ENCODE measurements around the gene RRP9.
A peak's percentile ranks its signal among the peaks of the same experiment; 100 is the strongest.

Gene RRP9

DNA sequence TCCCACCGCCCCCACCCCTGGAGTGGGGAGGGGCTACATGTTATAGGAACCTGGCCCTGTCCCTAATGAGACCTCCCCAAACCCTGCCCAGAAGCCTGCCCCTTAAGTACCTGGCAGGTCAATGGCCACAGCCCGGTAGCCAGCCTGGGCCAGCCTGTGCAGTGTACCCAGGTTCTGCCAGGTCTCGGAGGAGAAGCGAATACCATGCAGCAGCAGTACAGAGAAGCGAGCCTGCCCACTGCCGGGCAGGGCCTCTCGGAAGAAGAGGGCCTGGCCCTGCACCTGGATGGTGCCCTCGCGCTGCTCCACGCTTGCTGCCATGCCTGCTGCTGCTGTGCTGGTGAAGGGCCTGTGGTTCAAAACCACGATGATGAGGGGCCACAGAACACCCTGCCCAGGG is 29.6 kb upstream of the RRP9 start:
- DNase-seq (ENCODE audit: low spot score), result no peak

DNA sequence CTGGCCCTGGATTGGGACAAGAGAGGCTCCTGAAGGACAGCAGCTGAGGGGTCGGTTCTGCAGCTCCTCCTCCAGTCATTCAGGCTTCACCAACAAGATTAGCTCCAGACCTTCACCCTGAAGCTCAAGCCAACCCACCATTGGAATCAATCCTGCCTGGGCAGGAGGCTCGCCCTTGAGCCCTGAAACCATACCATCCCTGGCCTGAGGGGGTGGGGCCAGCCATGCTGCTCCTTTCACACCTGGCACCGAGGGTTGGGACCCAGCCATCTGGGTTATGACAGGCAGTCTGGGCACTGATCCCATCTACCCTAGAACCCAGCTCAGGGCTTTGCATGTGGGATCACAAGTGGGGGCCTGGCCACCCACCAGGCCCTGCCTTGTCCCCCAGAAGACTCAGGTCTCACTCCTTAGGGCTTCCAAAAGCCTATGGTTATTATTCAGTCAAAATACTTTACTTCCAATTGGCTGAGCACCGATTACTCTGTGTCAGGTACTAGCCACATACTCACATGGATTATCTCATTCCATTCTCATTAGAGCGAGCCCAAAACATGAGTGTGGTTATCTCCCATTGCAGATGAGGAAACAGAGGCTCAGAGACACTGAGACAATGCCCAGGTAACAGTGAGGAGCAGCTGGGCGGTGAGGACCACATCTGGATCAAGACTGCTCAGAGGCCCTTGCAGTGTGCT is 29.0 kb upstream of the RRP9 start:
- DNase-seq (ENCODE audit: low spot score), result peak; percentile 52

DNA sequence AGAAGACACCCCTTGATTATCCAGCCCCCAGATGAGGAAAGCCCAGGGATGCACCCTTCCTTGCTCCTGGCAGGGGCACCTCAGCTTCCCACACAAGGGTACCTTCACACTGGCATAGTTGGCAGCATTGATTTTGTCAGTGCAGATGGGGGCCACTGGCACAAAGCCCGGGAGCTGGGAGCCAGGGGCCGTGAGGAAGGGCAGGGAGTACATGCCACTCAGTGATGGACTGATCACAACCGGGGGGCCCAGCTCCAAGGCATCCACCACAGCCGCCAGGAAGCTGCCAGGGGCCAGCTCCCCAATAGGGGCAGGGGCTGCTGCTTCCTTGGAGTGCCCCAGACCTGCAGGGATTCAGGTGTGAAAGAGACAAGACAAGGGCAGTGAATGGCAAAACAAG is 28.1 kb upstream of the RRP9 start:
- DNase-seq (ENCODE audit: low spot score), result no peak

DNA sequence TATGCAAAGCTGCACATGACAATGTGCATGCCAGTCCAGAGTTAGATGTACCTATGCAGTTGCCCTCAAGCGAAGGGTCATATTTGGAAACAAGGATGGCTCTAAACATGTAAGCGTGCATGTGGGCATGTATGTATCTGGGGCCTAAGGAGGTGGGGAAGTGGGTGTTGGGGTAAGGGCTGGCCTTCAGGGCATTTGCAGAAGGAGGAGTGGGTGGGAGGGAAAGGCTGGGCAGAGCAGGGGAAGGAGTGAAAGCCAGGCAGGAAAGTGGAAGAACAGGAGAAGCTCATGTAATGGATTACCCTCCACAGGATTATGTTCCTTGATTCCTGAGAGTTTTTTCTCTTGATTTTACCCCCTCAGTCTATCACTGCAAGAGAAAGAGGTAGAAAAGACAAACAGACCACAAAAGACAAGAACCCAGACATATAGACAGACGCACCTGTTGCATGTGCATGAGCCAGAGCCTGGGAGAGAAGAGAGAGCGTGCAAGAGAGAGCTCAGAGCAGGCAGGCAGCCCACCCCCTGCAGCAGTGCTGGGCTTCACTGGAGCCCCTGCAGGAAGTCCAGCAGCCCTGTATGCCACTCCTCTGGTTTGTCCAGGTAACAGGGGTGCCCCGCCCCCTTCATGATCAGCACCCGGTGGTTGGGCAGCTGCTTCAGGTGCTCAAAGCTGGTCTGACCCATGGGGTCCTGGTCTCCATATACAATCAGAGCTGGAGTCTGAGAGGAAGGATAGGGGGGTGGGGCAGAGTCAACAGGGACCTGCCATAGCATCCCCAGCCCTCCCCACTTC is 27.4 kb upstream of the RRP9 start:
- DNase-seq (ENCODE audit: low spot score), result no peak

DNA sequence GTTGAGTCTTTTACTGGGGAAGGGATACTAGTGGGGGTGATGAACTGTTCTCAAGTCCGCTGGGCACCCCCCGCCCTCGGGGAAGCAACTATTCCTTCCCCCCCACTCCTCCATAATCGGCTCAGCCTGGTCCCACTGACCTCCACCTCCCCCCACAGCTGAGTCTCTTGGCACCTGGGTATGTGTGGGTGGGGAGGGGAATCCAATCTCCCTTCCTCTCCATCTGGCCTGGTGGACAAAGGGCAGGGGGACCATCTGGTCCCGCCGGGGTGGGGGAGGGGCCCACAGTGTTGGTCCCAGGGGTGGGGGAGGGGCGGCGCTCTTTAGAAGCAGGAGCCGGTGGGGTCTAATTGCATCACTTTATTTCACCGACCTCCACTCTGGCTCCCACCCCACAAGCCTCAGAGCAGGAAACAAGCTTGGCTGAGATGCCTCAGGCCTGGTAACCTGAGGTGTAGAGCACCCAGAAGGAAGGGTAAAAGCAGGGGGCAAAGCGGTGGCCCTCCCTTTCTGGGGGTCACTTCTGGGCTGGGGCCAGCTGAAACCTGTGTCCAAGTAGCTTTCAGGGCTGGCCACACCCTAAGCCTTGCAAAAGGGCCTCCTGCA is 26.6 kb upstream of the RRP9 start:
- DNase-seq (ENCODE audit: low spot score), result no peak

DNA sequence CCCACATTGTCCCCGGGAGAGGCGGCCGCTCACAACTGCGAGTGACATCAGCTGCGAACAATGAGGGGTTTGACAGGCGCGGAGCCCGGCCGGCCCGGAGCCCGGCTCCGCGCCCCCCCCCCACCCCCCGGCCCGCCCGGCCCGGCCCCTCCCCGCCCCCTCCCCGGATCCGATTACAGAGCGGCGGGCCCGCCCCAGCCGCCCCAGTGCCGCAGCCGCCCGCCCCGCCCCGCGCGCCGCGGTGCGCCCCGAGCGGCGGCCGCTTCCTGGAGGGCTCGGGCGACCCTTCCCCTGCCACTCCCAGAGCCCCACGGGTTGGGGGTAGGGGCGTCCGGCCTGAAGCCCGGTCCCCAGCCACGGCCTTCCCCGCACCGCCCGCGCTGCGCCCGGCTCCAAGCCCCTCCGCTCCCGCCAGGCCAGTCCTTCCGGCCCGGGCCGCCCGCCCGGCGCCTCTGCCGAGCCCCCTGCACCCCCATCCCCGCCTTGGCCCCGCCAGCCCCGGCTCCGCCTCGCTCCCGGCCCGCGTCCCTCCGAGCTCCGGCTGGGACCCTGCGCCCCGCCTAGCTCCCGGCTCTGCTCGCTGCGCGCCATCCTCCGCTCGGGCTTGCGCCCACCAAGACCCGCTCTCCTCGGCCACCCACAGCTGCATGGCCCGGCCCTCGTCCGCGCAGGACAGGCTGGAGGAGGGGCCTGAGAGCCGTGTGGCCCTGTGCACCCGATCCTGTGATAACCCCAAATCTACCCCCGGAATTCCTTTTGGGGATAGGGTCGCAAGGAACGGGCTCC is 25.9 kb upstream of the RRP9 start, which contains the start of gene PCBP4:
PCBP4 (minus strand) TSS at position 71 of the 786 bp plus-strand sequence. CDS start 6,214 bp downstream, outside the sequence.
- peak; percentile 68 for DNase-seq (ENCODE audit: low spot score)

DNA sequence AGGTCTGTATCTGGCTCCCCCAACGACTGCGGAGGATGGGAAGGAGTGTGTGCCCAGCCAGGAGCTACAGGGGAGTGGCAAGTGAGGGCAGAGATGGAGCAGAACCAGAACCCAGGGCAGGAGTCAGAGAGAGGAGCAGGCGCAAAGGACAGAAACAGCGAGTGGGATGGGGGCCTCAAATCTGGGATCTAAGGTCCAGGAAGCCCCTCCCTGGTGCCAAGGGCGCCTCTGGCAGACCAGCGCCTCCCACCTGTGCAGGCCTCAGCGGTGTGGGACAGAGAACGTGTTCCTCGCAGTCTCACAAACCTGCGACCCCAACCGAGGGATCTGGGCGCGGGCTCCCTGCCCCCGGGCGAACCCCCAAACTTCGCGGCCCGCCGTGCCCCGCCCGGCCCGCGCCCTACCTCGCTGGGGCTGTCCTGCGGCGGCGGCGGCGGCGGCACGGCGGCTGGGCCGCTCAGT is 25.2 kb upstream of the RRP9 start:
- no peak for DNase-seq (ENCODE audit: low spot score)

DNA sequence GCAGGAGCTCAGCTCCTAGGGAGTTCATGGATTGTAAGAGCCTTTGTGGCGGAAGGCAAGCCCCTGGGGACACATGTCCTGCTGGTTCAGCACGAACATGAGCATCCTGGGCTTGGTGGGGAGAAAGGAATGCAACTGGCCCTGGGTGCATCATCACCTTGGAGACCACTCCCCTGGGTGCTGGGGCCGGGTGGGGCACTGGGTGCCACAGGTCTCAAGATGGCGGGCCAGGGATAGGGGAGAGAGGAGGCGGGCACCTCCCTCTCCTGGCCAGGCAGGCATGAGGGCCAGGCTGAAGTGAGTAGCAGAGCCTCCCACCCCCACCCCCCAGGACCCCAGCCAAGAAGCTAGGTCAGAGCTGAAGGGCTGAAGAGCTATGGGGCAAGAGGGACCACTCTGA is 24.8 kb upstream of the RRP9 start:
- no peak for DNase-seq (ENCODE audit: low spot score)

DNA sequence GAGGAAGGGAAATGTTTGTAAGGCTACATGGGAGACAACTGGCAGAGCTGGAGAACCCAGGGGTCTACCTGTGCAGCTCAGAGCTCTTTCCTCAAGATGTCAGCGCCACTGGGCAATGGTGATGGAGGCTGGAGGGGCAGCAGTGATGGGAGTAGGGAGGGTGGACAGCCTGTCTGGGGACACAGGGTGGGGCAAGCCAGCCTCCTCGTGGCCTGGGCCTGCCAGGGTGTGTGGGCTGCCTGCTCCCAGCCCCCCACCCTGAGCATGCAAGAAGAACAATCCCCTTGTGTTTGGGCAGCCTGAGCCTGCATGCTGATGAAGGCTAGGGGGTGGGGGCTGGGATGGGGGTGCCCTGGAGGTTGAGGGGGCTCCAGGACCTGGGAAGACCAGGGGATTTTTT is 24.3 kb upstream of the RRP9 start:
- DNase-seq (ENCODE audit: low spot score), result no peak

DNA sequence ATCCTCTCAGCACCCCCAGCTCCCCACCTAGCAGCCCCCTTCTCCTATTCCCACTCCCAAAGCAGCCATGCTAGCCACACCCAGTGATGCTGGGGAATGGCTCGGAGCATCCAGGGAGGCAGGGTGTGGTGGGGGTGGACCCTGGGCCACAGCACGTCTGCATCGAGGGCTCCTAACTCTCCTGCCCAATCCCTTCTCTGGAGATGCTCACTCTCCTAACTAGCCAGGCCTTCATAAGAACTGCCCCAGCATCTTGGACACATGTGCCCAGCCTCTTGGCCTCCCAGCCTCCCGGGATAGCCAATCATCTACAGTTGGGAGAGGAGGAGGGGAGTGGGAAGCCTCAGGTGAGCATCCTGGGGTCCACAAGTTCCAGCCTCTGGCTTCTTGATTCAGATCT is 22.8 kb upstream of the RRP9 start:
- DNase-seq (ENCODE audit: low spot score), result no peak

DNA sequence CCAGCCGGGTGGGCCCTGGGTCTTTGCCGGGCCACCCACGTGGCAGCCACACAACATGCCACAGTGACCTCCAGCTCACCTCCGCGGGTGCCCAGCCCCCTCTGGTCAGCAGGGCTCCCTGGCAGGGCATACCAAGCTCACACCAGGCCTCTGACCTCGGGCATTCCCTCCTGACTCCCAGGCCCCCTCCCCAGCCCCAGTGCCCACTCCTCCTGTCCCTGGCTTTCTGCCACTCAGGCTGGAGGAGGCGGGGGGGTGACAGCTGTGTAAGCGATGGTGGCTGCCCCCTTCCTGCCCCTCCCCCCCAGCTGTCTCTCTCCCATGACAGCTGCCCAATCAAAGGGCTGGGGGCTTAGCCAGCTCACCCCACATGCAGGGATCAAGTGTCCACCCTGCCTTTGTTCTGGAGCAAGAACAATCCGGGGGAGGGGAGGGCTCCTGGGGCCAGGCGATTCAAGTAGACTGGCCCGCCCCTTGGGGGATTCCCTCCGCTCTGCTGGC is 22.3 kb upstream of the RRP9 start:
- DNase-seq (ENCODE audit: low spot score), result no peak

DNA sequence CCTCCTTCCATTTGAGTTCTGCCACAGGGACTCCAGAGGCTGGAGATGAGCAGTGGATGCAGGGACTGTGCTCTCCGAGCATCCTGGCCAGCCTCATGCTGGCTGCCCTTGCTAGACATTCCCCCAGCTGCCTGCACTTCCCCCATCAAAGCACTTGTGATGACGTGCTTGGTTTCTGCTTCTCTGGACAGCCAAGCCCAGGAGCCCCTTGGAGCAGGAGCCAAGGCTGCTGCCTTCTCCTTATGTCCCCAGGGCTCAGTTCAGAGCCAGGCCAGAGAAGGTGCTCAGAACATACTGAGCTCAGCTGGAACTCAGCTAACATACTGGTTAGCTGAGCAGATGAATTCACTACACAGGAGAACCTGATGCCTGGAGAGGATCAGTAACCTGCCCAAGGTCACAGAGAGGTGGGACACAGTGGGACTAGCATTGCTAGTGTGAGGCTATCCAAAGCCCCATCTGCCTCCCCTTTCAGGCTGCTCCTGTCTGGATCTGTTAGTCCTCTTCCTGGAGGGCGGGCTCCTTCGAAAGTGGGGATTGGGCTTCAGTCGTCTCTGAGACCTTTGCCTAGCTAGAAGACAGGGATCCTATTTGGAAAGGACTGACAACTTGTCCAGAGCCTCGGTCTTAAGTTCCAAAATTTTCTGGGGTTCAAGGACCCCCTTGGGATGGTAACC is 21.3 kb upstream of the RRP9 start:
- no peak for DNase-seq (ENCODE audit: low spot score)

DNA sequence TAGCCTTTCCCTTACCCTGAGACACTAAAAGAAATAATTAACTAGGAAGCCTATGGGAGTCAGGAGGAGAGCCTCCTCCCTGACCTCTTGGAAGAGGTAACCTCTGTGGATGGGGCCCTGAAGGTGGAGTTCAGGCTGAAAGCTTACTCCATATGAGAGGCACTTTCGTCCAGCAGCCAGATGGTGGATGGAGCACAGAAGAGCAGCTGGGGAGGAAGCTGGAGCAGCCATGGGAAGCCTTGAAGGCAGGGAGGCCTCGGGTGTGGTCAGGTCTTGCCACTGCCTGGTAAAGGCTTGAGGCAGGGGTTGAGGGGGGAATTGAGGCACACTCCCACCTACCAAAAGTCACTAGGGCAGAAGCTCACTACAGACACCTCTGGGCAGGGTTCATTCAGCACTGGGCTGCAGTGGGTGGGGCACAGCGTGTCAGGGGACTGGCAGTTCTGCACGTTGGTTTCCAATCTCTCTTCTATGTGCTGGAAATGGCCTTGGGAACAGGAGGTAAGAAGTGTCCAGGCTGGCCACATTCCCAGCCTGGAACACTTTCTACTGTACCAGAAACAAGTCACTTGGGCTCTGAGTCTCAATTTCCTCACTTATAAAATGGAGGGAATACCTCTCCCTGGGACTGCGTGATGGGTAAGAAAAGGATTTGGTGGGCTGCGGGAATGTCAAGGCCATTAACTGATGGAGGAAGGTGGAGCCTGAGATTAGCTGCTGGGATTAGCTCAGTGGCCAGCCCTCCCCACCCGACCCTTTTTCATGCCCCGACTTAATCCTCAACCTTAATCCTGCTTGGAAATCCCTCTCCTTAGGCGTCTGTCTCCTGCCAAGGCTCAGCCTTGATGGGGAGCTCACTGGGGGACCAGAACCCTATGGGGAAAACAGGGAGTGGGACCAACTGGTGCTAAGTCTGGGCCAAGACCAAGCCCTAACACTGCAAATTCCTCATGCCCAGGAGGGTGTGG is 20.2 kb upstream of the RRP9 start:
- no peak for DNase-seq (ENCODE audit: low spot score)

DNA sequence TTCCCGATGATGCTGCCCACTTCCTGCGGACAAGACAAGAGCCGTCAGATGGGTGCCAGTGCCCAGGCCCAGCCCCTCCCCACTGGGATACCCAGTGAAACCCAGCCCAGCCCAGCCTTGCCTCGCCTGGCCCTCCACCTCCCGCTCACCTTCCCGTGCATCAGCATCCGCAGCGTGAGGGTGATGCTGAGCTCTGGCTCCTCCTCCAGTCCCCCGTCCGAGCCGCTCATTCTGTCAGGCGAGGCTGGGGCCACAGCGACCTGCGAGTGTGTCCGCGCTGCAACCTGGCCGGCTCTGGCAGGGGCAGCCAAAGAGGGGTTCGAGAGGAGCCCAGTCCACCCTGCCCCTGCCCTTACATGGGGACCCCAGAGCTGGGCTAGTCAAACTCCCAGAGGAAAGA is 19.3 kb upstream of the RRP9 start:
- DNase-seq (ENCODE audit: low spot score), result no peak

DNA sequence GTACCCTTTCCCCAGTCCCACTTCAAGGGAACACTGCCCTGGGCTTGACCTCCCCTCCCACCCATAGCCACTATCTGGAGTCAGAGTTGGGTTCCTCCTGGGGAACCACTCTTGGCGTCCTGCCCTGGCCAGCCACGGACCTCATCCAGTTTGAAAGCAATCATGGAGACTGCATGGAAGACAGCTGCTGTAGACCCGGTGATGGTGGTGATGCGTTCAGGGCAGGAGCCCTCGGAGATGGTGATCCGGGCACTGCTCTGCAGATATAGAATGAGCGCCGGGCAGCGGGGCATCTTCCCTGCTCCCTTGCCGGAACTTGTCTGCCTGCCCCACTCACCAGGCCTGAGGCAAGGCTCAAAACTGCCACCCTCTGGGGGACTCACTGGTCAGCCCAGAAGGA is 18.7 kb upstream of the RRP9 start:
- DNase-seq (ENCODE audit: low spot score), result no peak

DNA sequence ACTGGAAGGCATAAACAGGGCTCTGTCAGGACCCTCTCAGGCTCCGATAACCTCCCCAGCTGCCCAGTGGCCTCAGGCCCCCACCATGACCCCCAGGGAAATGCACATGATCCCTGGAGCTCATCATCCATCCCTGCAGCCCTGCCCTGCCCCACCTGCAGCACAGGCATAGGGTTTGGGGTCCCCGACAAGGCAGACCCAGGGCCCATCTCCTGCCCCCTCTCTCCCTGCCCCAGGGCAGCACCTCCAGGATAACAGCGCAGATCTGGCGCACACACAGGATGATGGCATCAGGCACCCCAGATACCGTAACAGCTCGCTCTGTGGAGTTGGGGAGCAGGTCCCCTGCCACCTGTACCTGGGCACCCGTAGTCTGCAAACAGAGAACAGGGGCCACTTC is 17.9 kb upstream of the RRP9 start:
- DNase-seq (ENCODE audit: low spot score), result no peak

DNA sequence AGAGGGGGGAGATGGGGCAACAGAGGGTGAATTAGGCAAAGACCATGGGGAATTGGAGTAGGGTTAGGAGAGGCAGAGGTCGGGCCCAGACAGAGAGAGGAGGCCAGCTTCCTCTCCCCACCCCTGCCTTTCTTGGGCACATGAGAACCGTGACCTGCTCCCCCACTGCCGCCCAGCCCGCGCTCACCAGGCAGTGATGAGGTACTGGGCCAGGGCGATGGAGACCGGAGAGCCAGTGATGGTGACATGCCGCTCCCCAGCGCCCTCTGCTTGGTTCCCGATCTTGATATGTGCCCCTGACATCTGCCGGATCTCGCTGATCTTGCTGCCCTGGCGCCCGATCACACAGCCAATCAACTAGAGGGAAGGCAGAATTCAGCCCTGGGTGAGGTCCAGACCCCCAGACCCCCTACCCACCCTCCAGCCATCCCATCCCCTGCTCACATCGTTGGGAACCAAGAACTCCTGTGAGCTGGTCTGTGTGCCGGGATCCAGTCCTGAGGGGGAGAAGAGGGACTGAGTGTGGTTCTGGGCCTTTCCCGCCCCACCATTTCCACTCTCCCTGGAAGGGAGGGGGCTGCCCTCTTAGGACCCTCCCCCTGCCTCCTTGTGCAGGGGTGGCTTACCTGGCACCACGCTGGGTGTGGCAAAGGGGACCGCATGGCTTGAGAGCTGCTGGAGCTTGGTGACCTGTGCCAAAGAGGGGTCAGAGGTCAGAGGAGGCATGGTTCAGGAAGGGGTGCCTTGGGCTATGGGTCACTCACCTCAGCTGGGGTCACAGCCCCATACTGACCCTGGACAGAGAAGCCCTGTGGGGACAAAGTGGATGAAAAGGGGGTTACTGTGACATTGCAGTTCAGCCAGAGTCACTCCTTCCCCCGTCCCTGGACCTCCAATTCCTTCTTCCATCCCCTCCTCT is 17.2 kb upstream of the RRP9 start:
- DNase-seq (ENCODE audit: low spot score), result no peak

DNA sequence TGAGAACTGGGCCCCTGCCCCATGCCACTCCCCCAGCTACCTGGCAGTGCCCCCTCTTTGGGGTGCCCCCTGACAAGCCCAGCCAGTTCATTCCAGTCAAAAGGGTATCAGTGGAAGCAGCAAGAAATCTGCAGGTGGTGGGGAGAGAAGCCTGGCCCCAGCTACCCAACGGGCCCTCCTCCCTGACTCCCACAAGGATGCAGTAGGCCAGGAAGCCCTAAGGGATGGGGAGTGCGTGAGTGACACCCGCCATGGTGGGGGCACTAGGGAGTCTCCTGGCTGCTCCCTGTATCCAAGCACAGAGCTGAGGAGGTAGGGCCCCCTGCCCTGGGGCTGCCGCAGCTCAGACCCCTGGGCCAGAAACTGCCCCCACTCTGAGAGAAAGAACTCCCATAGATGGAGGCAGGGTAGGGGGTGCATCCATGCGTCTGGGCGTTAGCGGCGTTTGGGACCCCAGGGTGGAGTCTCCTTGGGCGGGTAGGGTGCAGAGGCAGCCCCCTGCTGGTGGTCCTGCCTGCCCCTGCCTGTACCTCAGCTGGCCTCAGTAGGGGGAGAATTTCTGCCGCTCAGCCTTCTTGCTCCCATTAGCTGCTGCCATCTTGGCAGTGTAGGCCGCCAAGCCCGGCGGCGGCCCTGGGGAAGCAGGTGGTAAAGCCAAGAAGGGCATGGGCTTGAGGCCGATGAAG is 16.0 kb upstream of the RRP9 start:
- DNase-seq (ENCODE audit: low spot score), result no peak
